ENCODE results near the gene ITIH4. TPM values are rescaled to one million over a fixed set of nuclear protein-coding genes. Genes with fewer than 3 reads are reported as not detected.

The ITIH4 gene
- total RNA-seq, 1 donor from 2014 or later, result 1.9 TPM

Other genes starting within 250 kb of the ITIH4 start
- 83.9 and 107 TPM in 2 replicates for gene PBRM1, start 144.8 kb downstream of the ITIH4 start, total RNA-seq
- 113 and 135 TPM in 2 replicates for gene GNL3, start 144.6 kb downstream of the ITIH4 start, total RNA-seq
- 67.7 and 70.6 TPM in 2 replicates for gene GLT8D1, start 124.9 kb downstream of the ITIH4 start, total RNA-seq
- gene SPCS1, start 124.6 kb downstream of the ITIH4 start, total RNA-seq, result 40.5 and 52.5 TPM in 2 replicates
- 14.3 and 18.7 TPM in 2 replicates for gene NEK4, start 59.7 kb downstream of the ITIH4 start, total RNA-seq
- gene ITIH1, start 53.1 kb downstream of the ITIH4 start, total RNA-seq, result not detected in 2 replicates
- gene ITIH3, start 35.9 kb downstream of the ITIH4 start, total RNA-seq, result 0.19 and 0.34 TPM in 2 replicates
- gene MUSTN1, start 4.3 kb upstream of the ITIH4 start, total RNA-seq, result not detected in 2 replicates
- gene STIMATE, start 66.9 kb upstream of the ITIH4 start, total RNA-seq, result 17.0 and 18.7 TPM in 2 replicates
- 3.4 and 3.9 TPM in 2 replicates for gene SFMBT1, start 215.4 kb upstream of the ITIH4 start, total RNA-seq